Activated T-helper 1 cell treated with anti-CD3 and anti-CD28 coated beads, Interleukin-12 subunit alpha, Interleukin-12 subunit beta, Interleukin-2, Interleukin-4 antibody, amounts not matched to agents 30 ng/mL and 10 ng/mL and 1 ng/mL, durations not matched to agents 14 hours and 24 hours and 36 hours (primary cell): ENCODE data around the gene REG3G. TPM values are rescaled to one million over a fixed set of nuclear protein-coding genes. Genes with fewer than 3 reads are reported as not detected.
"Not testable (repeated sequence)": the region's sequence is repeated elsewhere in the genome, so short reads cannot be mapped to it uniquely, and the experiment has no call there.

ENCODE experiments used
- DNase-seq: peaks from one replicate; pipeline ENCODE4 v3.0.0; 2021; ENCODE audit warnings: low spot score
- H3K27ac Mint-ChIP-seq: one replicate; pipeline ENCODE4 v1.8.0; 2021; ENCODE audit warnings: mild to moderate bottlenecking, mixed read lengths
- H3K27me3 Mint-ChIP-seq: one replicate; pipeline ENCODE4 v1.8.0; 2022; ENCODE audit warnings: mild to moderate bottlenecking, moderate library complexity, mixed read lengths; ENCODE audit not compliant: insufficient read depth
- H3K36me3 Mint-ChIP-seq: one replicate; pipeline ENCODE4 v1.8.0; 2021; ENCODE audit warnings: low read depth, mixed read lengths
- H3K4me1 Mint-ChIP-seq: one replicate; pipeline ENCODE4 v1.8.0; 2021; ENCODE audit warnings: low read depth, mixed read lengths
- H3K4me3 Mint-ChIP-seq: one replicate; pipeline ENCODE4 v1.8.0; 2021; ENCODE audit warnings: mild to moderate bottlenecking, moderate library complexity, mixed read lengths
- H3K9me3 Mint-ChIP-seq: one replicate; pipeline ENCODE4 v1.8.0; 2021; ENCODE audit warnings: mixed read lengths
- intact Hi-C: fragments of 100-400 bp; cut with micrococcal nuclease; formaldehyde crosslinking; loops from one replicate; pipeline ENCODE4 v1.15.1; 2024
- total RNA-seq: library from RNA; stranded (reverse); gene quantifications from 2 replicates; pipeline ENCODE4 v1.2.3, GENCODE V29; 2022

REG3G gene
- total RNA-seq, 1 donor from 2014 or later = not detected

- no peak overlapping the region for H3K27ac Mint-ChIP-seq
- H3K36me3 Mint-ChIP-seq = no peaks in the 10 kb centered on the region
- intact Hi-C loops = no loop called here
- peaks cover 7% of the 10 kb centered on the region for H3K9me3 Mint-ChIP-seq
- H3K27me3 Mint-ChIP-seq = peaks cover 20% of the 10 kb centered on the region
- H3K4me1 Mint-ChIP-seq = no peaks in the 10 kb centered on the region
- H3K4me3 Mint-ChIP-seq = no peak overlapping the region
- no peak for DNase-seq
These were observed 30.7 kb upstream of the REG3G start for GRCh38 chr2:78994789-78995188.

DNA sequence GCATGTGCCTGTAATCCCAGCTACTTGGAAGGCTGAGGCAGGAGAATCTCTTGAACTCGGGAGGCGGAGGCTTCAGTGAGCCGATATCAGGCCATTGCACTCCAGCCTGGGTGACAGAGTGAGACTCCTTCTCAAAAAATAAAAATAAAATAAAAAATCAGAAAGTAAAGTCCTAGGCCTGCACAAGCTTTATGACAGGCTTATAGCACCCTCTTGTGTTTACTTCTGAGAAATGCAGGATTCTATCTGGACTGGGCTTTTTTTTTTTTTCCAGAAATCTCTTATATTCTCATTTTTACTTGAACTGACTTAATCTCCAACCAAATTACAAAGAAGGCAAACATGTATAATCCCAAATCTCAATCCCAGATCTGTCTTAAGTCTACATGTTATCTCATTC is 26.1 kb upstream of the REG3G start:
- Mint-ChIP-seq H3K4me1 (no peaks in the 10 kb centered on the region), H3K9me3 (peaks cover 1% of the 10 kb centered on the region), H3K36me3 (no peaks in the 10 kb centered on the region), H3K4me3 (no peak overlapping the region), H3K27me3 (peaks cover 3% of the 10 kb centered on the region), H3K27ac (no peak overlapping the region)
- DNase-seq = no peak
- intact Hi-C loops = no loop called here

GRCh38 chr2:79000008-79000576 is 25.4 kb upstream of the REG3G start:
- H3K36me3 Mint-ChIP-seq = no peaks in the 10 kb centered on the region
- no peak for DNase-seq
- no peak overlapping the region for H3K4me3 Mint-ChIP-seq
- intact Hi-C loops = no loop called here
- no peaks in the 10 kb centered on the region for H3K4me1 Mint-ChIP-seq
- H3K9me3 Mint-ChIP-seq = no peaks in the 10 kb centered on the region
- H3K27me3 Mint-ChIP-seq = peaks cover under 1% of the 10 kb centered on the region
- H3K27ac Mint-ChIP-seq = no peak overlapping the region

- H3K27ac Mint-ChIP-seq = no peak overlapping the region
- intact Hi-C loops = no loop called here
- H3K4me1 Mint-ChIP-seq = no peaks in the 10 kb centered on the region
- DNase-seq = no peak
- no peak overlapping the region for H3K4me3 Mint-ChIP-seq
- no peaks in the 10 kb centered on the region for H3K27me3 Mint-ChIP-seq
- no peaks in the 10 kb centered on the region for H3K9me3 Mint-ChIP-seq
- H3K36me3 Mint-ChIP-seq = no peaks in the 10 kb centered on the region
These were observed 24.2 kb upstream of the REG3G start for GRCh38 chr2:79001285-79001684.

DNA sequence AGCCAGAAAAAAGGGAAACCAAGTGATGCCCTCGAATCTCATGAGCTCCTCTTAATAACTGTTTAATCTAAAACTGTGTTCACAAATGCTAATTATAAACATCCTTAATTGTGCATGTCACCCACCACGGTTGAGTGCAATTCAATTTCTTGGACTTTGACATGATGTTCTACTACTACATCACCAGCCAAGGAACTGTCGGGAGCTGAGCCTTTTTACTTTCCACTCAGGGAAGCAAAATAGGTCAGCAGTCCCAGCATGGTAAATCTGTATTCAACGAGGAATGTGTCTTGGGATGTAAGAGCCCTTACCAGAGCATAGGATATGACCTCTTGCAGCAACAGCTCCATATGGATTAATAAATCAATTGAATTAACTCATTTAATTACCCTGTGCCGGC is 20.8 kb upstream of the REG3G start:
- no peak overlapping the region for H3K4me3 Mint-ChIP-seq
- H3K27me3 Mint-ChIP-seq = no peaks in the 10 kb centered on the region
- intact Hi-C loops = no loop called here
- no peaks in the 10 kb centered on the region for H3K9me3 Mint-ChIP-seq
- no peaks in the 10 kb centered on the region for H3K4me1 Mint-ChIP-seq
- H3K36me3 Mint-ChIP-seq = no peaks in the 10 kb centered on the region
- DNase-seq = no peak
- H3K27ac Mint-ChIP-seq = no peak overlapping the region

DNA sequence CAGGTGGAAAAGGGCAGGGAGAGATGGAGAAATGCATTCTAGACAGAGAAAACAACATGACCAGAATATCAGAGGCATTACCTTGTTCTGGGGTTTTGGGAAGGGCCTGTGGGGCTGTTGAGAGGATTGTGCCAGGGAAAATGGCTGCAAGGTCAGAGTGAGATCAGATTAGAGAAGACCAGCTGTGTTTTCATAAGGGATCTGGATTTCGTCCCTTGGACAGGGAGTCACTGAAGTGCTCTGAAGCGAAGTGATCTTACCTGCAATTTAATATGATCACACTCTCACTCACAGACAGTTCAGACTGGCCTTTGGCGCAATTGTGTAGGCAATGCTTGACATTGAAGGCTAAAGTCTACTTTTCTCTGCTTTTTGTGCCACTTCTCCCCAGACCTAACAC is 20.3 kb upstream of the REG3G start:
- Mint-ChIP-seq H3K36me3 (no peaks in the 10 kb centered on the region), H3K27ac (no peak overlapping the region), H3K27me3 (no peaks in the 10 kb centered on the region), H3K4me1 (no peaks in the 10 kb centered on the region), H3K4me3 (no peak overlapping the region), H3K9me3 (no peaks in the 10 kb centered on the region)
- intact Hi-C loops = no loop called here
- no peak for DNase-seq

GRCh38 chr2:79009388-79009787 is 16.1 kb upstream of the REG3G start:
- no peaks in the 10 kb centered on the region for H3K27me3 Mint-ChIP-seq

GRCh38 chr2:79011496-79011895 is 14.0 kb upstream of the REG3G start:
- Mint-ChIP-seq H3K27me3 (no peaks in the 10 kb centered on the region), H3K9me3 (peaks cover 3% of the 10 kb centered on the region), H3K27ac (no peak overlapping the region), H3K4me3 (no peak overlapping the region), H3K36me3 (no peaks in the 10 kb centered on the region), H3K4me1 (no peaks in the 10 kb centered on the region)
- DNase-seq = no peak
- intact Hi-C loops = no loop called here

More at GRCh38 chr2:79009388-79009787, 16.1 kb upstream of the REG3G start:
- peaks cover 3% of the 10 kb centered on the region for H3K9me3 Mint-ChIP-seq
- no peak for DNase-seq
- H3K27ac Mint-ChIP-seq = no peak overlapping the region
- intact Hi-C loops = no loop called here
- no peaks in the 10 kb centered on the region for H3K36me3 Mint-ChIP-seq
- no peaks in the 10 kb centered on the region for H3K4me1 Mint-ChIP-seq
- H3K4me3 Mint-ChIP-seq = no peak overlapping the region

- Mint-ChIP-seq H3K4me3 (no peak overlapping the region), H3K27me3 (no peaks in the 10 kb centered on the region), H3K27ac (no peak overlapping the region), H3K4me1 (no peaks in the 10 kb centered on the region), H3K36me3 (no peaks in the 10 kb centered on the region), H3K9me3 (peaks cover 3% of the 10 kb centered on the region)
- intact Hi-C loops = no loop called here
- no peak for DNase-seq
These were observed 11.9 kb upstream of the REG3G start for GRCh38 chr2:79013629-79014028.

- Mint-ChIP-seq H3K27me3 (no peaks in the 10 kb centered on the region), H3K27ac (no peak overlapping the region), H3K36me3 (no peaks in the 10 kb centered on the region), H3K9me3 (peaks cover 7% of the 10 kb centered on the region), H3K4me1 (no peaks in the 10 kb centered on the region), H3K4me3 (no peak overlapping the region)
- DNase-seq = no peak
- intact Hi-C loops = no loop called here
These were observed 9.2 kb upstream of the REG3G start for GRCh38 chr2:79016342-79016741.

DNA sequence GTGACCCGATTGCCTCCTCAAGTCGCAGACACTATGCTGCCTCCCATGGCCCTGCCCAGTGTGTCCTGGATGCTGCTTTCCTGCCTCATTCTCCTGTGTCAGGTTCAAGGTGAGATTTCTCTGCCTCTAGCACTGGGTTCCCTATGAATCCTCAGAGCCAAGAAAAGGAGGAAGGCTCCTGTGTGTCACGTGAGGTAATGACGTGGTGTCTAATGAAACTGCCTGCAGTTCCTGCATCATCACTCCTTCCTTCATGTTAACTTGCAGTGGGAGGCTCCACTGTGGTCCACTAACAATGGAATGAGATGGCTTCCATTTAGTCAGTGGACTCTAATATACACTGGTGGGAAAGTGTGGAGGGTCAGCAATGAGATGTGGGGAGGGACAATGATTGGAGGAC is 559 bp downstream of the REG3G start:
- H3K36me3 Mint-ChIP-seq = no peaks in the 10 kb centered on the region
- no peak overlapping the region for H3K27ac Mint-ChIP-seq
- H3K4me3 Mint-ChIP-seq = no peak overlapping the region
- no peaks in the 10 kb centered on the region for H3K27me3 Mint-ChIP-seq
- H3K4me1 Mint-ChIP-seq = no peaks in the 10 kb centered on the region
- intact Hi-C loops = no loop called here
- DNase-seq = no peak
- H3K9me3 Mint-ChIP-seq = peaks cover 7% of the 10 kb centered on the region

DNA sequence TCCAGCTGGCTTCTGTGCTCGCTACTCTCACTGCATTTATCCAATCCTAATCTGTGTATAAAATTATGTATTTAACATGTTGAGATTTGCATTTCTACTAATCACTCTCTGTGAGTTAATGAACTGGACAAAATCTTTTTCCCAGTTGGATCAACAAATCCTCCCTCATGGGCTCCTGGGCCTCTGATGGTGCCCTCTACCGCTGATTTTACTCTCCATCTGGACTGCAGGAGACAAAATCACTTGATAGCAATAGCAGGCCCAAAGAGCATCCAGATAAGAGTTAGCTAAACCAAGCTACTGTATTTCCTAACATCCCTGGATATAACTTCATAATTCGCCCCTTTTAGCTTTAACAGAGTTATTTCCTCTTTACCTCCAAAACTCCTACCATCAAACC is 14.4 kb downstream of the REG3G start:
- Mint-ChIP-seq H3K27me3 (no peaks in the 10 kb centered on the region), H3K36me3 (no peaks in the 10 kb centered on the region), H3K4me1 (no peaks in the 10 kb centered on the region), H3K4me3 (no peak overlapping the region), H3K27ac (no peak overlapping the region), H3K9me3 (no peaks in the 10 kb centered on the region)
- intact Hi-C loops = no loop called here
- no peak for DNase-seq

GRCh38 chr2:79041032-79041448 is 15.5 kb downstream of the REG3G start:
- no peak overlapping the region for H3K4me3 Mint-ChIP-seq
- no peak for DNase-seq
- no peak overlapping the region for H3K27ac Mint-ChIP-seq
- H3K36me3 Mint-ChIP-seq = no peaks in the 10 kb centered on the region
- intact Hi-C loops = no loop called here
- no peaks in the 10 kb centered on the region for H3K4me1 Mint-ChIP-seq
- H3K9me3 Mint-ChIP-seq = no peaks in the 10 kb centered on the region
- no peaks in the 10 kb centered on the region for H3K27me3 Mint-ChIP-seq

DNA sequence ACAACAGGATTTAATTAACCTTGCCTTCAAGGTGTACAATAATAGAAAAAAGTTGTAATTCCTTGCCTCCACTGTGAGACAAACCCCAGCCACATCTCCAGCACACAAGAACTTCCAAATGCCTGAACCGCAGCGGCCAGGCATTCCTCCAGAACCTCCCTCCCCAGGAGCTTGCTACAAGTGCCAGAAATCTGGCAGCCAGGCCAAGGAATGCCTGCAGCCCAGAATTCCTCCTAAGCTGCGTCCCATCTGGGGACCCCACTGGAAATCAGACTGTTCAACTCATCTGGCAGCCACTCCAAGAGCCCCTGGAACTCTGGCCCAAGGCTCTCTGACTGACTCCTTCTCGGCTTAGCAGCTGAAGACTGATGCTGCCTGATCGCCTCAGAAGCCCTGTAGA is 28.0 kb downstream of the REG3G start:
- H3K4me1 Mint-ChIP-seq, H3K27ac Mint-ChIP-seq, H3K27me3 Mint-ChIP-seq, DNase-seq, H3K9me3 Mint-ChIP-seq, H3K36me3 Mint-ChIP-seq, H3K4me3 Mint-ChIP-seq, intact Hi-C loops: not testable (repeated sequence)
